ENCODE results near the gene ADORA2A.

- no peak for TF ChIP-seq KDM5A (IDR thresholded peaks at IDR 0.05; ENCODE audit: low read length)
- no peak; the same call in 1 of the 2 replicates for TF ChIP-seq BACH1 (IDR thresholded peaks at IDR 0.05; ENCODE audit: low read length)
- TF ChIP-seq CTCF (IDR thresholded peaks at IDR 0.05; ENCODE audit: control extremely low read depth in 1 of 3, insufficient read depth in 1 of 3, low read depth in 1 of 3, low read length in 3 of 3) = peak; percentile 61 to 90 (median 81)
- TF ChIP-seq ATF2 (IDR thresholded peaks at IDR 0.05; ENCODE audit: low read length) = no peak
- peak; percentile 42 to 72; a peak in 2 of 4 replicates for TF ChIP-seq SIN3A (conservative IDR thresholded peaks at IDR 0.05 in 1 of 2, IDR thresholded peaks at IDR 0.05 in 1 of 2; ENCODE audit: low read depth in 1 of 2, low read length in 2 of 2)
- TF ChIP-seq JUND (IDR thresholded peaks at IDR 0.05; ENCODE audit: low read length) = no peak
- TF ChIP-seq, protein P1, sequence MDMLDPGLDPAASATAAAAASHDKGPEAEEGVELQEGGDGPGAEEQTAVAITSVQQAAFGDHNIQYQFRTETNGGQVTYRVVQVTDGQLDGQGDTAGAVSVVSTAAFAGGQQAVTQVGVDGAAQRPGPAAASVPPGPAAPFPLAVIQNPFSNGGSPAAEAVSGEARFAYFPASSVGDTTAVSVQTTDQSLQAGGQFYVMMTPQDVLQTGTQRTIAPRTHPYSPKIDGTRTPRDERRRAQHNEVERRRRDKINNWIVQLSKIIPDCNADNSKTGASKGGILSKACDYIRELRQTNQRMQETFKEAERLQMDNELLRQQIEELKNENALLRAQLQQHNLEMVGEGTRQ (IDR thresholded peaks at IDR 0.05; ENCODE audit: low read length) = no peak
- TF ChIP-seq CREB1 (IDR thresholded peaks at IDR 0.05) = peak; percentile 27
- no peak for TF ChIP-seq RXRA (IDR thresholded peaks at IDR 0.05; ENCODE audit: insufficient read depth, low read depth, low read length)
- TF ChIP-seq POLR2A (IDR thresholded peaks at IDR 0.05; ENCODE audit: control extremely low read depth in 1 of 2, low read depth in 2 of 2, low read length in 2 of 2) = no peak
Observed at GRCh38 chr22:24421428-24421931, 5.9 kb upstream of the ADORA2A start.
